Panc1 (cell line): ENCODE results near the gene THAP3.

Experiments
- TF ChIP-seq, protein P1 (sequence below): fragments of 450-650 bp; IDR thresholded peaks from 2 replicates; pipeline ENCODE4 v1.5.1; 2017; ENCODE audit warnings: mild to moderate bottlenecking
- TF ChIP-seq, protein P2 (sequence below), 2 experiments: IDR thresholded peaks; 2 replicates each; pipeline ENCODE4 v1.6.1; 2011 to 2012; ENCODE audit warnings: low read depth in 2 of 2, control low read depth in 1 of 2, low read length in 1 of 2, mild to moderate bottlenecking in 1 of 2, moderate library complexity in 1 of 2; ENCODE audit not compliant: insufficient read depth in 1 of 2

DNA sequence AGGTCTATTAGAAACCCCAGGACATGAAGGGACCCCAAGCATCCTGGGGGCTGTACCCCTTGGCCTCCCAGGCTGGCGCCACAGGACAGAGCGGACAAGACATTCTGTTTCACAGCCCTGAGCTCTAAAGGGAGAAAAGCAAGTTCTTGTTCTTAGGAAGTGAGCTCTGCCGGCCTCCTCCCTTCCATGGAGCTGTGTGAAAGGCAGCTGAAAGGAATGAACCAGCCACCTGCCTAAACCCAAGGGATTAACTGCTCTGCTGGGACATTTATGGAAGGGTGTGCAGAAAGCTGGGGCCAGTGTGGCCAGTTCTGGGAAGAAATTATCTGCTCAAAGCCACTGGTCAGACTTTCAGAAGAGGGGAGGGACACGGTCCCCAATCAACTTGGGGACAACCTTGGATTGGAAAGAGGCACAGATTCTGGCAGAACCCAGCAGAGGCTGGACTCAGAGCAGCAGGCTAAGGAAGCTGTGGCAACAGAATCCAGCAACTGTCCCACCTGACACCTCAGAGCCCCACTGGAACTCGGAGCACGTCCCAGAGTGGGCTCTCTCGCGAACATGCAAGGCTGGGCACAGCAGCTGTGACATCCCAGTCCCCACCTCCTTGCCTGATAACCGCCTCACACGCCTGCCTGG is 24.1 kb upstream of the THAP3 start:
- TF ChIP-seq, protein P1, sequence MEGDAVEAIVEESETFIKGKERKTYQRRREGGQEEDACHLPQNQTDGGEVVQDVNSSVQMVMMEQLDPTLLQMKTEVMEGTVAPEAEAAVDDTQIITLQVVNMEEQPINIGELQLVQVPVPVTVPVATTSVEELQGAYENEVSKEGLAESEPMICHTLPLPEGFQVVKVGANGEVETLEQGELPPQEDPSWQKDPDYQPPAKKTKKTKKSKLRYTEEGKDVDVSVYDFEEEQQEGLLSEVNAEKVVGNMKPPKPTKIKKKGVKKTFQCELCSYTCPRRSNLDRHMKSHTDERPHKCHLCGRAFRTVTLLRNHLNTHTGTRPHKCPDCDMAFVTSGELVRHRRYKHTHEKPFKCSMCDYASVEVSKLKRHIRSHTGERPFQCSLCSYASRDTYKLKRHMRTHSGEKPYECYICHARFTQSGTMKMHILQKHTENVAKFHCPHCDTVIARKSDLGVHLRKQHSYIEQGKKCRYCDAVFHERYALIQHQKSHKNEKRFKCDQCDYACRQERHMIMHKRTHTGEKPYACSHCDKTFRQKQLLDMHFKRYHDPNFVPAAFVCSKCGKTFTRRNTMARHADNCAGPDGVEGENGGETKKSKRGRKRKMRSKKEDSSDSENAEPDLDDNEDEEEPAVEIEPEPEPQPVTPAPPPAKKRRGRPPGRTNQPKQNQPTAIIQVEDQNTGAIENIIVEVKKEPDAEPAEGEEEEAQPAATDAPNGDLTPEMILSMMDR = no peak
- TF ChIP-seq, protein P2, sequence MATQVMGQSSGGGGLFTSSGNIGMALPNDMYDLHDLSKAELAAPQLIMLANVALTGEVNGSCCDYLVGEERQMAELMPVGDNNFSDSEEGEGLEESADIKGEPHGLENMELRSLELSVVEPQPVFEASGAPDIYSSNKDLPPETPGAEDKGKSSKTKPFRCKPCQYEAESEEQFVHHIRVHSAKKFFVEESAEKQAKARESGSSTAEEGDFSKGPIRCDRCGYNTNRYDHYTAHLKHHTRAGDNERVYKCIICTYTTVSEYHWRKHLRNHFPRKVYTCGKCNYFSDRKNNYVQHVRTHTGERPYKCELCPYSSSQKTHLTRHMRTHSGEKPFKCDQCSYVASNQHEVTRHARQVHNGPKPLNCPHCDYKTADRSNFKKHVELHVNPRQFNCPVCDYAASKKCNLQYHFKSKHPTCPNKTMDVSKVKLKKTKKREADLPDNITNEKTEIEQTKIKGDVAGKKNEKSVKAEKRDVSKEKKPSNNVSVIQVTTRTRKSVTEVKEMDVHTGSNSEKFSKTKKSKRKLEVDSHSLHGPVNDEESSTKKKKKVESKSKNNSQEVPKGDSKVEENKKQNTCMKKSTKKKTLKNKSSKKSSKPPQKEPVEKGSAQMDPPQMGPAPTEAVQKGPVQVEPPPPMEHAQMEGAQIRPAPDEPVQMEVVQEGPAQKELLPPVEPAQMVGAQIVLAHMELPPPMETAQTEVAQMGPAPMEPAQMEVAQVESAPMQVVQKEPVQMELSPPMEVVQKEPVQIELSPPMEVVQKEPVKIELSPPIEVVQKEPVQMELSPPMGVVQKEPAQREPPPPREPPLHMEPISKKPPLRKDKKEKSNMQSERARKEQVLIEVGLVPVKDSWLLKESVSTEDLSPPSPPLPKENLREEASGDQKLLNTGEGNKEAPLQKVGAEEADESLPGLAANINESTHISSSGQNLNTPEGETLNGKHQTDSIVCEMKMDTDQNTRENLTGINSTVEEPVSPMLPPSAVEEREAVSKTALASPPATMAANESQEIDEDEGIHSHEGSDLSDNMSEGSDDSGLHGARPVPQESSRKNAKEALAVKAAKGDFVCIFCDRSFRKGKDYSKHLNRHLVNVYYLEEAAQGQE (IDR thresholded peaks at IDR 0.05; ENCODE audit: insufficient read depth in 1 of 2, low read depth in 2 of 2, low read length in 1 of 2) = no peak
